Measurements from ENCODE around the gene RAB31. TPM values are rescaled to one million over a fixed set of nuclear protein-coding genes. Genes with fewer than 3 reads are reported as not detected.
"Not testable (repeated sequence)": the region's sequence is repeated elsewhere in the genome, so short reads cannot be mapped to it uniquely, and the experiment has no call there.

RAB31 gene
- total RNA-seq, 4 donors from 2014 or later: 22.9 to 98.1 (median 34.3) TPM

- no peak for DNase-seq
- H3K27ac ChIP-seq: no peak overlapping the region
- no peak for TF ChIP-seq CTCF (IDR thresholded peaks at IDR 0.05)
- no peak for TF ChIP-seq POLR2A (IDR thresholded peaks at IDR 0.05)
- H3K27me3 ChIP-seq: no peaks in the 10 kb centered on the region
- H3K36me3 ChIP-seq: no peaks in the 10 kb centered on the region
- H3K4me3 ChIP-seq: no peak overlapping the region
- peaks cover 0 to 3% of the 10 kb centered on the region in 2 donors for H3K4me1 ChIP-seq
- intact Hi-C loops (cut with DNase I; ENCODE audit: low total_unique reads): no loop called here
- H3K9me3 ChIP-seq: no peaks in the 10 kb centered on the region
Measured at GRCh38 chr18:9851511-9851910, 143.4 kb downstream of the RAB31 start.

GRCh38 chr18:9852266-9853081 is 144.4 kb downstream of the RAB31 start:
- Histone ChIP-seq H3K9me3 (no peaks in the 10 kb centered on the region), H3K27ac (no peak overlapping the region), H3K4me3 (no peak overlapping the region), H3K27me3 (no peaks in the 10 kb centered on the region), H3K36me3 (no peaks in the 10 kb centered on the region), H3K4me1 (peaks cover 0 to 3% of the 10 kb centered on the region in 2 donors)
- no peak for DNase-seq
- intact Hi-C loops (cut with DNase I; ENCODE audit: low total_unique reads): no loop called here
- TF ChIP-seq CTCF (IDR thresholded peaks at IDR 0.05) (no peak), POLR2A (IDR thresholded peaks at IDR 0.05) (no peak)

GRCh38 chr18:9854801-9855676 is 146.9 kb downstream of the RAB31 start:
- H3K36me3 ChIP-seq: no peaks in the 10 kb centered on the region
- peaks cover 0 to 3% of the 10 kb centered on the region in 2 donors for H3K4me1 ChIP-seq
- TF ChIP-seq CTCF (IDR thresholded peaks at IDR 0.05) (no peak), POLR2A (IDR thresholded peaks at IDR 0.05) (no peak)

DNA sequence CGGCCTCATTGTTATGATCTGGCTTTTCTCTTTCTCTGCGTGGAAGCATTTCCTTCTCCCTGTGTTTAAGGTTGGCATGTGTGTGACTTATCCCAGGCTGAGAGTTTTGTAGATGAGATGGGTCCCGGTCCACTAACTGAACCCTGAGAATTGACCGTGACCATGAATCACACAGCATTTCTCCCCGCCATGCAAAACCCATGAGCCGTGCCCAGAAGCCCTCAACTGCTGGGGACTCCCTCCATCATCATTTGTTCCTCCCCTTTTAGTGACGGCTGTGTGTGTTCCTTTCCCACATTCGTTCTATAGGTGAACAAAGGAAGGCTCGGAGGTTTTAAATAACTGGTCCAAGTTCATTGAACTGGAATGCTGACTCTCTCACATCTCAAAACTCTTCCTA is 147.6 kb downstream of the RAB31 start:
- peak overlapping the region; percentile 77 to 92 for H3K27ac ChIP-seq
- H3K36me3 ChIP-seq: no peaks in the 10 kb centered on the region
- H3K4me3 ChIP-seq: no peak overlapping the region
- intact Hi-C loops (cut with DNase I; ENCODE audit: low total_unique reads): no loop called here
- DNase-seq: no peak
- TF ChIP-seq CTCF (IDR thresholded peaks at IDR 0.05): no peak
- no peak for TF ChIP-seq POLR2A (IDR thresholded peaks at IDR 0.05)
- no peaks in the 10 kb centered on the region for H3K27me3 ChIP-seq
- no peaks in the 10 kb centered on the region for H3K9me3 ChIP-seq
- peaks cover 0 to 3% of the 10 kb centered on the region in 2 donors for H3K4me1 ChIP-seq

More at GRCh38 chr18:9854801-9855676, 146.9 kb downstream of the RAB31 start:
- Histone ChIP-seq H3K27me3 (no peaks in the 10 kb centered on the region), H3K9me3 (no peaks in the 10 kb centered on the region), H3K4me3 (no peak overlapping the region), H3K27ac (peak overlapping the region; percentile 77 to 92)
- intact Hi-C loops (cut with DNase I; ENCODE audit: low total_unique reads): no loop called here
- peak; percentile 54 to 65 for DNase-seq

DNA sequence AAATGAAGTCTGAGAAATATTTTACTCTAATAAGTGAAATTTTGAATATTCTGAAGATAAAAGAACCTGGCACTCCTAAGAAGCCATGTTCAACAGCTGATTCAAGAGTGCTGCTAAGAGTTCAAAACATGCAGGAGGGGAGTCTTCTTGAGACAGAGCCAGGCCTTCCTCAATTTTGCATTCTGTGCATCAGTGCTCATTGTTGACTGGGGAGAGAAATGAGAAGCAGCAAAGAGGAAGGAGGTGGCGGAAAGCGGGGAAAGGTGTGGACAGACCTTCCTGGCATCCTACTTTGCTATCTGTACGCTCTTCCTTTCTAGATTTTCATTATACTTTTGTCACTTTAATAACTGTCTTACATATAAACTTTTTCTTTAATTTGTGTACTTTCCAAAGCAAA is 148.0 kb downstream of the RAB31 start:
- peak overlapping the region; percentile 77 to 92 for H3K27ac ChIP-seq
- no peaks in the 10 kb centered on the region for H3K36me3 ChIP-seq
- intact Hi-C loops (cut with DNase I; ENCODE audit: low total_unique reads): no loop called here
- H3K9me3 ChIP-seq: no peaks in the 10 kb centered on the region
- TF ChIP-seq CTCF (IDR thresholded peaks at IDR 0.05) (no peak), POLR2A (IDR thresholded peaks at IDR 0.05) (no peak)
- DNase-seq: no peak
- H3K4me3 ChIP-seq: no peak overlapping the region
- H3K4me1 ChIP-seq: peaks cover 0 to 3% of the 10 kb centered on the region in 2 donors
- H3K27me3 ChIP-seq: no peaks in the 10 kb centered on the region

- H3K27ac ChIP-seq; H3K4me3 ChIP-seq; DNase-seq; intact Hi-C loops (cut with DNase I; ENCODE audit: low total_unique reads); H3K9me3 ChIP-seq; H3K27me3 ChIP-seq; H3K36me3 ChIP-seq; H3K4me1 ChIP-seq: not testable (repeated sequence)
Measured at GRCh38 chr18:9857479-9857998, 149.4 kb downstream of the RAB31 start.

Data from uterus (tissue), 4 donors.